ENCODE data around the gene ACCS.

The ACCS gene

DNA sequence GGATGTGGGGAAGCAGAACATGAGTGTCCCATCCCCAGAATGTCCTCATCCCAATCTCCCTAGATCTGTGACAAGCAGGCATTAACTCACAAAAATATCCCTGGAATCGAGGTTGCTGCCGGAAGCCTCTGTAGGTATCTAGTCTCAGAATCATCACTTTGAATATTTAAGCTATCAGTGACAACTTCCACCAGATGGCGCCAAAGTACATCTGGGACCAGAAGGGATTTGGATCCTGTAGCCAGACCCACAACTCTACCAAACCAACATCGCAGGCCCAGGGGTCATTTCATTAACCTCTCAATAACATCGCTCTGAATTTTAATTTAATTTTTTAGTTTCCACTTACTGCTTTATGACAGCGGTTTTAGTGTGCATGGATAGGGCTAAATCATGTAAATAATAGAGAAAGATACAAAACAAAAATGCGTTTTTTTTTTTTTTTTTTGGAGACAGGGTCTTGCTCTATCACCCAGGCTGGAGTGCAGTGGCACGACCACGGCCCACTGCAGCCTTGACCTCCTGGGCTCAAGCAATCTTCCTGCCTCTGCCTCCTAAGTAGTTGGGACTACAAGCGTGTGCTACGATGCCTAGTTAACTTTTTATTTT, 28.3 kb downstream of the ACCS start:
- peak; percentile 82 for DNase-seq

DNA sequence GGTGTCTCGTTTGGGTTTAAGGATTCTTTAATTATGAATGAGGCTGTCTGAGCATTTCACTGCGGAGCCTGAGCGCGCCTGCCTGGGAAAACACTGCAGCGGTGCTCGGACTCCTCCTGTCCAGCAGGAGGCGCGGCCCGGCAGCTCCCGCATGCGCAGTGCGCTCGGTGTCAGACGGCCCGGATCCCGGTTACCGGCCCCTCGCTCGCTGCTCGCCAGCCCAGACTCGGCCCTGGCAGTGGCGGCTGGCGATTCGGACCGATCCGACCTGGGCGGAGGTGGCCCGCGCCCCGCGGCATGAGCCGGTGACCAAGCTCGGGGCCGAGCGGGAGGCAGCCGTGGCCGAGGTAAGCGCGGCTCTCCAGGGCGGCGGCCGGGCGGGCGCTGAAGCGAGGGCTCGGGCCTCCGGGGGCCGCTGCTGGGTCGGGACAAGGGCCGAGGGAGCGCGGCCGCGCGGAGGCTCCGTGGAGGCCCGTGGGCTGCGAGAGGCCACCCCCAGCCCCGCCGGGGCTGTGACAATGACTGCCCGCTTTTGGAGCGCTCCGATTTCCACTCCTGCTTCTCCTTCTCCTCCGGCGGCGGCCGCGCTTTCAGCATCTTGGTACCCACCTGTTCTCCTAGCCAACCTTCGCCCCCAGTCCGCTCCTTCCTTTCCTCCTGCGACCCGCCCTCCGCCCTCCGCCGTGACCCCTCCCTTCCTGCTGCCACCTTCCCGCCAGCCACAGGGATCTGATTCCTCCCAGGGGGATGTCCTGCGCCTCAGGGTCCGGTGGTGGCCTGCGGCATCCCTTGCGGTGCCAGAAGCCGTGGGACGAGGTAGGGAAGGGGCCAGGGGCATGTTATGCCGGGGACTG, 29.7 kb downstream of the ACCS start, which contains the start of gene EXT2:
EXT2 (plus strand) TSS at position 173 of the 854 bp plus-strand sequence. CDS start 12,035 bp downstream, outside the sequence.
- DNase-seq, result peak; percentile 88

DNA sequence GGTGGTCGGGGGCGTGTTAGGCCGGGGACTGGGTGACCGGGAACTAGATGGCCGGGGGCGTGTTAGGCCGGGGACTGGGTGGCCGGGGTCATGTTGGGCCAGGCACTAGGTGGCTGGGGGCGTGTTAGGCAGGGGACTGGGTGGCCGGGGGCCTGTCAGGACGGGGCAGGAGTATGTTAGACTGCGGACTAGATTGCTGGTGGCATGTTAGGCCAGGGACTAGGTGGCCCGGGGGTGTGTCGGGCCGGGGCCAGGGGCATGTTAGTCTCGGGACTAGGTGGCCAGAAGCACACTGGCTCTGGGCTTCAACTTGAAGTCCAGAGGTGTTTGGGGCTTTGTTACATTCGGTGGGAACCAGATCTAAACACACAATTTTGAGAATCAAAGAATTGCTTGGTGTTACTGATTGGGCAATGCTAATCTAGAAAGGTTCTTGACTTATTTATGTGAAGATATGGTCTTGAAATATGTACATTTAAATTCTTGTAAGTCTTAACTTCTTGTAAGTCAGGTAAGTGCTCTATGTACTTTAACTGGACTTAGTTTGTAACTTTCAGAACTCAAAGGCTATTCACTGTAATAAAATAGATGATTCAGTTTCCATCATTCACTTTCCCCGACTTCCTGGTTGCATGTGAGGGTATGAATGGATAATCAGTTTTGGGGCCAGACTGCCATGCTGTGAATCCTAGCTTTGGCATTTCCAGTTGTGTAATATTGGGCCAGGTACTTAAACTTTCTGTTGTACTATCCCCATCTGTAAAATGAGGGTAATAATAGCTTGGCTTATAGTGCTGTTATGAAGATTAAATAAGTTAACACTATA, 30.5 kb downstream of the ACCS start:
- no peak for DNase-seq

DNA sequence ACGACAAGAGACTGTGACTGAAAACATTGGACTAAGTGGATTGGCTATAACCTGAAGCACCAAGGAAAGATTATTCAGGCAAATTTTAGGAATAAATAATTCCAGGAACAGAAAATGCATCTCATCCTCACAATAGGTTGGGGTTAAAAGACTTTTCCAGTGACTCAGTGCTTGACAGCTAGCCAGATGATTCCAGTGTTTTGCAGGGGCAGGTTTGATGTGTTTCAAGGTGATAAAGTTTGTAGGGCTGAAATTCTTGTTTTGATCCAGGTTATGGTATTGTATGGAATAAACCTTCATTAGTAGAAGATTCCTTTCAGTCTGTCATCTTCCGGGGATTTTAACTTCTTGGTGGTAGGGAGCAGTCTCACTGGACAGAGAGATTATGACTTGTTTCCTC, 31.8 kb downstream of the ACCS start:
- DNase-seq, result no peak

DNA sequence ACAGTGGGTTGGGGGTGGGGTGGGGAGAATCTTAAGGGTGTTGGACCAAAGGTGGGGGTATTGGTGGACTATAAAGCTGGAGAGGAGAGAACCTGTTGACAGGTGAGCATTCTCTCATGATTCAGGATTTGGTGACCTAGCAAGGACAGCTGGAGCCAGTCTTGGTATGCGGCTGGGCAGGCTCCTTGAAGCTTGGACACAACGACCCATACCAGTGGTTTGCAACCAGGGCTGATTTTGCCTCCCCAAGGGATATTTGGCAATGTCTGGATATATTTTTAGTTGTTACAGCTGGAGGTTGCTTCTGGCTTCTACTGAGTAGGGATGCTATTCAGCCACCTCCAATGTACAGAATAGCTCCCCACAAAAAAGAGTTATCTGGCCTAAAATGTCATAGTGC, 35.0 kb downstream of the ACCS start:
- DNase-seq, result no peak

DNA sequence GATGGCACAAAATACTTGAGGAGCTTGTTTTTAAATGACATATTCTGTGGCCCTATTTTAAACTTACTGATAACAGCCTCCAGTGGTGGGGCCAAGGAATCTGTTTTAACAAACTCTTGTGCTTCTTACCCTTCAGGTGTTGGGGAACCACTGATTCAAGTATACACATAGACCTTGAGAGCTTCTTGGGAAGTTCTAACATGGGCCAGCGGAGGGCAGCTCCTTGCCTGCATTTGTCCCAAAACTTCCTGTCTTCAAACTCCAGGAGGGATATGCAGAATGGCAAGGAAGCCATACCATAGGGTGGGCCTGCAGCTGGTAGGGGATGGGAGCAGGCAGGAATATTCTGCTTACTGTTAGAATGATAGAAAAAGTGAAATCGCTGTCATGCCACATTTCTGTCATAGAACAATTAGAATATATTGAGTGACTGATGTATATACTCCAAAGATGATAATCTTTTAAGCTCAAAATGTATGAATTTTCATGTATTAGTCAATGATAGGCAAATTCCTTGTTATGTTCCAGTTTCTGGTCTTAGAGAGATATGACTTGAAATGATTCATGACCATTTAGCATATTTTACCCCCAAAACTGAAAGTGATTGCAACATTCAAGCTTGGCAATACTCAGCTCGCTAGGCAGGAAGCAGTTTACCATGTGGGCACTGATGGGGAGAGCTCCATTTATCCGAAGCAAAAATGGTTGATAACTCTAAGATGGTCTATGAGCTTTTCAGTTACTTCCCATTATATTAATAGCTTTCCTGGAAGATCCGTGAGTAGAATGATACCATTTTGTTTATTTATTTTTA, 38.6 kb downstream of the ACCS start:
- DNase-seq, result no peak

- DNase-seq, result no peak
Measured at GRCh38 chr11:44108260-44108659, 42.2 kb downstream of the ACCS start.

DNA sequence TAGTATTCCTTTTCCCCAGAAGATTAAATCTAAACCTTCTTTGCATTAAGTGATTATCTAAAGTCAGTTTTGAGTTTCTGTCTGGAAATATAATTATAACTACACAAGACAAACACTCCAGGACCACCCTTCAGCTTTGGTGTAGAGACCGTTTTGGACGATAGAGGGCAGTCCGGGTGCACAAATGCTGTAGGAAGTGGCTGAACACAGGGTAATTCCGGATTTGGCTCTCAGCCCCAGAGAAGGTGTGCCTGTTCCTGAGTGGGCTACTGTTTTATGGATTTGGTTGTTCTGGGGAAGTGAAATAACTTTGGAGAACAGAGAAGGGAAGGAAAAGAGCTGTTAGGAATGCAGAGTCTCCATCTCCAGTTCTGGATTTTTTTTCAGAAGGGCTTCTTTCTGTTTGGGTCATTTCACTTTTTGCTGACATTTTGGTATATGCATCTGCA, 44.2 kb downstream of the ACCS start:
- DNase-seq, result peak; percentile 59

DNA sequence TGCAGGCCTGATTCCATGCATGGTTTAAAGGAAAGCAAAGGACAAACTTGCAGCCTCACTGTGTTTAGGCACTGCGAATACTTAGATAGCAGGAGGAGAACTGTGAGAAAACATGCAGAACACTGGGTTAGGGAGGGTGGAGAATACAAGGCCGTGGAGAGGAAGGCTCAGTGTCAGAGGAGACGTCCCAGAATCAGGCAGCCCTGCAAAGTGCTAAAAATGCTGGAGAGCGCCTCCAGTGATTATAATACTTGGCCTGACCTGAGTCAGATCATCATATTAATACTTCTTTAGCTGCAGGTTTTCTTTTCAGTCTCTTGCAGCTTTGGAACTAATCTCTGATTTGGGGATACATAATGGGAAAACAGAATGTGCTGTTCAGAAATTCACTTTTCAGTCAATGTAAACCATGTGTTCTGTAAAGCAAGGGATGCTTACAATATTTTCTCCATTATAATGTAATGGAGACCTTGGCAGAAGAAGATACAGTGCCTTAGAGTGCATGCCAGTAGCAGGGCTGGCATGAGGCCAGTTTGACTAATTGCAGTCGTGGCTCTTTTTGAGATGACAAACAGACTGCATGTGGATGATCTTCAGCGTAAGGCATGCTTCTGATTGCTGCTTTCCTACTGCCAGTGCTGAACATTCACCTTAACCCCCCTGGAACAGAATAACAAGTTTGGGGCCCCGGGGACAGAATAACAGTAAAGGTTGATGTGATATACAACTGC, 46.2 kb downstream of the ACCS start:
- DNase-seq, result no peak

- no peak for DNase-seq
Measured at GRCh38 chr11:44113018-44113417, 46.9 kb downstream of the ACCS start.

- DNase-seq, result no peak
Measured at GRCh38 chr11:44113572-44113971, 47.5 kb downstream of the ACCS start.

GRCh38 chr11:44116234-44116830, 50.3 kb downstream of the ACCS start:
- no peak for DNase-seq

DNA sequence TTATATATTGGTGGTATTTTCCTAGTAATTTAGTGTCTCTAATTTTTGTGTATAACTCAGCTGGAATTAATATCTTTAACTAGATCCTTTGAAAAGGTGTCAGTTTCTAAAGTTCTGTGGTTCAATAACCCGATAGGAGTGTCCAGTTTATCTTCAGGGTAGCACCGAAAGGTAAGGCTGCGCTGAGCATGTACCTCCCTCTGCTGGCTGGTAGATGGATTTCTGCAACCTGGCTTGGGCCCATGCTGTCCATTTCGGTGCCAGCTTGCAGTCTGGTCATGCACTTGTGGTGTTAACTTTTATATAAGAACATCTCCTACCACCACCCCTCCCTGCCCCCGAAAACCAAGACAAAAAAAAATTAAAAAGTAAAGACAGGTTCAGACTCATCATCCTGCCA, 54.1 kb downstream of the ACCS start:
- no peak for DNase-seq

GRCh38 chr11:44125598-44125997, 59.5 kb downstream of the ACCS start:
- no peak for DNase-seq

DNA sequence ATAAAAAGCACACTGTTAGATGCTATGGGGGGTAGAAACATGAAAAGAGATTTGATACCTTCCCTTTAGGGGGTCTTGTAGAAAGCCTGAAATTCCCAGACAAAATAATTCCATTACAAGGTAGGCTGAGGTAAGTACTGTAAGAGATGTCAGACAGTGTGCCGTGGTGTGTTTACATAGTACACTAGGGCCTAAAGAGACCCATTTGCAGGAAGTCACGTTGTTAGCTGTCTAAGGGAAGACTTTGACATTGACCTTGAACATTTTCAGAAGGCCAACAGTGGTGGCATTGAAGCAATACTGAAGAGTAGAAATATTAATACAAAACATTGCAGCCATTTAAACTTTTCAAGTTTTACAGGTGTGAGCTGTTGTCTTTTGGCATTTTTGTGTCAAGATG, 60.2 kb downstream of the ACCS start:
- DNase-seq, result no peak

- no peak for DNase-seq
Measured at GRCh38 chr11:44127130-44127529, 61.1 kb downstream of the ACCS start.

DNA sequence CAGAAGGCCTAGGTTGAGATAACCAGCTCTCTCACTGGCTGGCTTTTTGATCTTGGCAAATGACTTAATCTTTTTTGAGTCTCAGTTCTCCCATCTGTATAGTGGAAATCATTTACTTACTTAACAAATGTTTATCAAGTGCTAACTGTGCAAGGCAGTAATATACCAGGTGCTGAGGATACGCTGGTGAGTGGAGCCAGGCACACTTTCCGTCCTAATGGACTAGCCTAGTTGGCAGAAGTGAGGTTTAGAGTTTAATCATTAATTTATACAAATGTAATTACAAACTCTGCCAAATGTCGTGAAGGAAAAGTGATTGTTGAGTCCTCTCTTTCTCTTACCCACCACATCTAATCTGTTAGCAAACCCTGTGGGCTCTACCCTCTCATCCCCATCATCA, 62.7 kb downstream of the ACCS start:
- no peak for DNase-seq

DNA sequence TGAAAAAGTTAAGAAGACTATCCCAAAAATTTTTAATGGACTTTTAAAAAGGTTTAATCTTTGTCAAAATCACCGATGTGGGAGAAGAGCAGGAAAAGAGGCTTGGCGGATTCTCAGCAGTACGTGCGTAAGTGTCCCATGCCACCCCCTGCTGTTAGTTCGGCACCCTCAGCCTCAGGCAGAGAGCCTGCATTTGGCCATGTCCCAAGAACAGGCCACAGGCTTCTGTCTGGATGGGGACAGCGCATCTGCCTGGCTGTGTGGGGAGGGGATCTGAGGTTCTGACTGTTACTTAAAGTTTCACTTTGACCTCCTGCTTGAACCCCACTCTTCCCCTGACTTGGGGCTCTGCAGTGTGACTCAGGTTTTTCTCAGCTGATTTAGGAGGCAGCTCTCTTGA, 64.7 kb downstream of the ACCS start:
- DNase-seq, result no peak

DNA sequence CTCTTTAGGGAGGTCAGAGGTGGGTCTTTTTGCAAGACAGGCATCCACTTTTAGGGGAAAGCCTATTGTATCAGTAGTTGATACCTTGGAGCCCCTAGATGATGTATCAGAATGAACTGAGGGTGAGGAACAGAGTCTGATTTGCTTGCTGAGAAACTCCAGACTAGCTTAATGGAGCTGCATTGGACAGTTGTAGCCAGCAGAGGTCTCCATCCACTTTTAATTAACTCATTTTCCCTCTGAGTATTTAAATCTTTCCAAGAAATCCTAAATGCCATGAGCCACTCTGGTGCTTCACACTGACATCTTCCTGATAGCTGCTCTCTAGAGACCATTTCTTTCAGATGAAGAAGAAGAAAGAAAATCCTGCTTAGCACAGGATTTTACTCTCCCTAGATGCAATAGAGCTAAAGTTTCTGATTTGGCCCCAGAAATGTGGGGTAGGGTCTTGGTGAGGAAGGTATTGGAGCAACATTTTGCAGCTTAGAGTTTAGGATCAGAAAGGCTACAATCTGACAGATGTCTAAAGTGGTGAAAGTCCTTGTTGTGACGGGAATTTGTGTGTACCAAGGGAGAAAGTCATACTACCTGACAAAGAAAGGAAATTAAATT, 67.4 kb downstream of the ACCS start:
- DNase-seq, result no peak

Measured in CD4-positive, alpha-beta T cell treated with Interleukin-21 for 1 hour (primary cell).